H1 (cell line): Measurements from ENCODE around the gene XYLB. TPM values are rescaled to one million over a fixed set of nuclear protein-coding genes. Genes with fewer than 3 reads are reported as not detected.

Source experiments
- CTCF ChIA-PET: fragments of 300-600 bp; sonication (Branson Sonifier 250); formaldehyde crosslinking; loops from one replicate; lab custom pipeline; 2021; ENCODE audit not compliant: partially characterized antibody; lab: Charles Lee
- POLR2A ChIA-PET: fragments of 300-600 bp; sonication (Branson Sonifier 250); formaldehyde crosslinking; loops from one replicate; lab custom pipeline; 2021; ENCODE audit warnings: inconsistent platforms; ENCODE audit not compliant: partially characterized antibody; lab: Charles Lee
- DNase-seq, 2 experiments: peaks; one replicate each; pipeline versions ENCODE4 v3.0.0 to v3.0.0-alpha.2; 2010 to 2022; ENCODE audit warnings: low spot score in 2 of 2, low read depth in 1 of 2, mixed read lengths in 1 of 2
- FAIRE-seq: peaks from 2 replicates; lab custom pipeline; 2011; peaks lifted over from hg19 to GRCh38; lab: Jason Lieb, UNC
- H2AFZ ChIP-seq: 2 replicates; pipeline ENCODE4 v1.8.1; 2012; ENCODE audit warnings: low read length, inconsistent platforms
- H2AK5ac ChIP-seq: 2 replicates; pipeline ENCODE4 v1.6.1; 2013; ENCODE audit warnings: low read depth, low read length
- H2BK120ac ChIP-seq: replicated peaks from 2 replicates; pipeline ENCODE3; 2013; ENCODE audit warnings: low read depth, low read length, inconsistent platforms
- H2BK12ac ChIP-seq: 2 replicates; pipeline ENCODE4 v1.6.1; 2013; ENCODE audit warnings: low read depth, low read length
- H2BK15ac ChIP-seq: 2 replicates; pipeline ENCODE4 v1.6.1; 2013; ENCODE audit warnings: low read length
- H2BK20ac ChIP-seq: 2 replicates; pipeline ENCODE4 v1.6.1; 2013; ENCODE audit warnings: low read length
- H2BK5ac ChIP-seq: 2 replicates; pipeline ENCODE4 v1.6.1; 2013; ENCODE audit warnings: low read depth, low read length
- H3K14ac ChIP-seq: 2 replicates; pipeline ENCODE4 v1.6.1; 2013; ENCODE audit warnings: inconsistent platforms; ENCODE audit not compliant: insufficient read length
- H3K18ac ChIP-seq: 2 replicates; pipeline ENCODE4 v1.6.1; 2013; ENCODE audit warnings: low read length; ENCODE audit errors: extremely low read depth
- H3K23ac ChIP-seq: 2 replicates; pipeline ENCODE4 v1.6.1; 2013; ENCODE audit warnings: inconsistent platforms; ENCODE audit not compliant: insufficient read length
- H3K23me2 ChIP-seq: 2 replicates; pipeline ENCODE4 v1.6.1; 2013; ENCODE audit warnings: low read depth, low read length
- H3K27ac ChIP-seq: 2 replicates; pipeline ENCODE4 v1.6.1; 2011; ENCODE audit warnings: low read depth, low read length, inconsistent platforms
- H3K27me3 ChIP-seq, 4 experiments: replicated peaks in 1 of 4; 1 replicate in 1 of 4; 2 replicates in 3 of 4; pipeline versions ENCODE4 v1.6.1 to v1.8.1; 2011 to 2013; ENCODE audit warnings: low read length in 3 of 4, mild to moderate bottlenecking in 3 of 4, inconsistent platforms in 2 of 4, mixed read lengths in 2 of 4, moderate library complexity in 1 of 4; ENCODE audit not compliant: control insufficient read depth in 3 of 4, insufficient read depth in 3 of 4; ENCODE audit errors: extremely low read depth in 1 of 4
- H3K36me3 ChIP-seq, 4 experiments: 2 replicates each; pipeline versions ENCODE4 v1.6.1 to v1.8.1; 2011 to 2013; ENCODE audit warnings: mild to moderate bottlenecking in 4 of 4, low read length in 3 of 4, moderate library complexity in 2 of 4, control low read depth in 1 of 4, inconsistent platforms in 1 of 4; ENCODE audit not compliant: insufficient read depth in 4 of 4, control insufficient read depth in 2 of 4
- H3K4ac ChIP-seq: replicated peaks from 2 replicates; pipeline ENCODE3; 2013; ENCODE audit warnings: low read length, low read depth, mixed read lengths, inconsistent platforms; ENCODE audit not compliant: insufficient read length
- H3K4me1 ChIP-seq, 4 experiments: replicated peaks in 1 of 4; 1 replicate in 1 of 4; 2 replicates in 3 of 4; pipeline versions ENCODE4 v1.6.1 to v1.8.1; 2011 to 2013; ENCODE audit warnings: low read length in 3 of 4, inconsistent platforms in 2 of 4, mixed read lengths in 1 of 4; ENCODE audit not compliant: insufficient read depth in 4 of 4, control insufficient read depth in 3 of 4
- H3K4me2 ChIP-seq, 2 experiments: 2 replicates each; pipeline versions ENCODE4 v1.6.1 to v1.8.1; 2011 to 2013; ENCODE audit warnings: low read depth in 2 of 2, low read length in 2 of 2, control low read depth in 1 of 2, inconsistent platforms in 1 of 2, mild to moderate bottlenecking in 1 of 2; ENCODE audit not compliant: insufficient read depth in 1 of 2
- H3K4me3 ChIP-seq, 4 experiments: fragments of 200-600, 300-600 bp in 1 of 4; sonication (generic), shearing (Covaris generic), sonication (Bioruptor Twin) in 1 of 4; 2 replicates each; pipeline versions ENCODE4 v1.5.1 to v1.8.1; 2011 to 2016; ENCODE audit warnings: low read length in 4 of 4, low read depth in 3 of 4, control low read depth in 2 of 4, inconsistent platforms in 2 of 4, mild to moderate bottlenecking in 2 of 4, mixed read lengths in 1 of 4, moderate library complexity in 1 of 4; ENCODE audit not compliant: insufficient read depth in 2 of 4; ENCODE audit errors: extremely low read depth in 1 of 4
- H3K56ac ChIP-seq: replicated peaks from 2 replicates; pipeline ENCODE3; 2013; ENCODE audit warnings: low read depth, mild to moderate bottlenecking, mixed read lengths, low read length, inconsistent platforms; ENCODE audit not compliant: insufficient read length
- H3K79me1 ChIP-seq: 2 replicates; pipeline ENCODE4 v1.6.1; 2013; ENCODE audit warnings: low read depth, low read length, control low read depth
- H3K79me2 ChIP-seq, 2 experiments: 2 replicates each; pipeline versions ENCODE4 v1.6.1 to v1.8.1; 2012 to 2013; ENCODE audit warnings: low read length in 2 of 2, mild to moderate bottlenecking in 2 of 2, inconsistent platforms in 1 of 2; ENCODE audit not compliant: insufficient read depth in 2 of 2, control insufficient read depth in 1 of 2
- H3K9ac ChIP-seq, 4 experiments: replicated peaks in 1 of 4; 1 replicate in 1 of 4; 2 replicates in 3 of 4; pipeline versions ENCODE4 v1.6.1 to v1.8.1; 2011 to 2013; ENCODE audit warnings: low read depth in 3 of 4, low read length in 3 of 4, control low read depth in 2 of 4, mild to moderate bottlenecking in 2 of 4, moderate library complexity in 2 of 4, inconsistent platforms in 1 of 4; ENCODE audit errors: extremely low read depth in 1 of 4
- H3K9me3 ChIP-seq, 2 experiments: 2 replicates each; pipeline versions ENCODE4 v1.6.1 to v1.8.1; 2012 to 2013; ENCODE audit warnings: mild to moderate bottlenecking in 2 of 2, moderate library complexity in 2 of 2, control low read depth in 1 of 2, inconsistent platforms in 1 of 2, low read depth in 1 of 2, low read length in 1 of 2, mixed read lengths in 1 of 2; ENCODE audit not compliant: insufficient read depth in 2 of 2
- H4K20me1 ChIP-seq, 2 experiments: replicated peaks in 1 of 2; 2 replicates each; pipeline versions ENCODE3 to v1.8.1; 2011 to 2013; ENCODE audit warnings: inconsistent platforms in 2 of 2, low read length in 2 of 2, mild to moderate bottlenecking in 1 of 2; ENCODE audit not compliant: insufficient read depth in 2 of 2, control insufficient read depth in 1 of 2
- H4K5ac ChIP-seq: 2 replicates; pipeline ENCODE4 v1.6.1; 2013; ENCODE audit warnings: low read length, low read depth, mixed read lengths, inconsistent platforms; ENCODE audit not compliant: insufficient read length
- H4K8ac ChIP-seq: 2 replicates; pipeline ENCODE4 v1.8.0; 2013; ENCODE audit warnings: mild to moderate bottlenecking, moderate library complexity, low read length, inconsistent platforms; ENCODE audit not compliant: insufficient read depth; ENCODE audit errors: extremely low read depth
- H4K91ac ChIP-seq: replicated peaks from 2 replicates; pipeline ENCODE3; 2013; ENCODE audit warnings: low read length, mixed read lengths, inconsistent platforms; ENCODE audit not compliant: insufficient read length
- EP300 ChIP-seq, 2 experiments: IDR thresholded peaks; 1 replicate in 1 of 2; 2 replicates in 1 of 2; pipeline ENCODE4 v1.6.1; 2011 to 2012; ENCODE audit warnings: low read depth in 2 of 2, low read length in 2 of 2, mild to moderate bottlenecking in 2 of 2, borderline replicate concordance in 1 of 2, inconsistent platforms in 1 of 2, moderate library complexity in 1 of 2
- FOSL1 ChIP-seq: IDR thresholded peaks from 2 replicates; pipeline ENCODE4 v1.6.1; 2011; ENCODE audit warnings: mild to moderate bottlenecking, low read depth, low read length, moderate library complexity; ENCODE audit not compliant: insufficient read depth
- POLR2A ChIP-seq, 2 experiments: IDR thresholded peaks; 1 replicate in 1 of 2; 2 replicates in 1 of 2; pipeline ENCODE4 v1.6.1; 2011; ENCODE audit warnings: low read depth in 2 of 2, low read length in 2 of 2, mild to moderate bottlenecking in 2 of 2; ENCODE audit errors: control extremely low read depth in 1 of 2
- RFX5 ChIP-seq: IDR thresholded peaks from 2 replicates; pipeline ENCODE4 v1.6.1; 2011; ENCODE audit warnings: low read depth, low read length, improper control_type of control experiment, borderline replicate concordance
- WGBS, 2 experiments: shearing (Covaris generic) in 1 of 2; methylation state at CpG; one replicate each; pipeline versions ENCODE4 v1.1.6 to v1.1.7; 2013 to 2015; ENCODE audit warnings: low lambda C conversion rate in 2 of 2, mixed read lengths in 2 of 2, inconsistent platforms in 1 of 2, low coverage in 1 of 2, missing lambda C conversion rate in 1 of 2; ENCODE audit not compliant: insufficient replicate concordance in 2 of 2, insufficient coverage in 1 of 2, insufficient read length in 1 of 2; ENCODE audit errors: extremely low coverage in 1 of 2, missing lambda C conversion rate in 1 of 2; 5-methylcytosine and 5-hydroxymethylcytosine counted together
- polyA plus RNA-seq, 7 experiments: library from polyadenylated mRNA; depleted of rRNA in 3 of 7; stranded (reverse) in 5 of 7; unstranded in 2 of 7; fragments of >200 nt in 5 of 7; fragments of 200-250 nt in 2 of 7; gene quantifications; 1 replicate in 5 of 7; 2 replicates in 1 of 7; 4 replicates in 1 of 7; pipeline versions ENCODE4 v1.2.1 to v1.2.3, GENCODE V29; 2011 to 2013; ENCODE audit warnings: missing spikeins in 2 of 7, mixed read lengths in 2 of 7
- total RNA-seq: library from RNA; stranded (reverse); fragmentation: NEBNext Ultra II Directional; extraction: Animal tissue kit (Norgen Biotek cat#: 25700); gene quantifications from 2 replicates; pipeline ENCODE4 v1.2.1, GENCODE V29; 2021

Gene XYLB
- total and polyA plus RNA-seq, 2 of the 8 experiments (the other 6 are each of a cell fraction or from before 2014, with no cell fraction given) = 1.7 to 5.5 TPM

- Histone ChIP-seq H3K23me2 (no peaks in the 10 kb centered on the region), H3K27ac (no peak overlapping the region), H2AK5ac (no peak overlapping the region), H3K23ac (no peak overlapping the region), H3K14ac (no peak overlapping the region), H3K36me3 (peaks cover 0 to 15% (median 1%) of the 10 kb centered on the region in 4 experiments; a peak in 3 of 8 replicates), H2BK15ac (no peak overlapping the region), H3K4ac (no peak overlapping the region), H4K5ac (no peak overlapping the region), H2BK5ac (no peak overlapping the region; the same call in 1 of the 2 replicates), H3K18ac (no peak overlapping the region), H2BK120ac (no peak overlapping the region), H3K4me3 (no peak overlapping the region), H3K4me1 (no peaks in the 10 kb centered on the region), H3K4me2 (no peak overlapping the region), H3K79me1 (no peaks in the 10 kb centered on the region), H2BK12ac (no peak overlapping the region), H4K91ac (no peak overlapping the region), H3K9ac (no peak overlapping the region), H4K8ac (no peak overlapping the region), H4K20me1 (no peaks in the 10 kb centered on the region), H2AFZ (no peak overlapping the region), H3K79me2 (no peaks in the 10 kb centered on the region), H3K9me3 (no peaks in the 10 kb centered on the region), H3K56ac (no peak overlapping the region), H3K27me3 (no peaks in the 10 kb centered on the region), H2BK20ac (no peak overlapping the region)
- ChIA-PET CTCF (interaction anchor here (0.9 to 3.3 kb wide), 7 partner anchors 9 to 81 kb away, joined by 3 to 13 read pairs (median 4); partner anchors contain the start of gene XYLB), POLR2A (no interaction called here)
- DNase-seq (no peak), FAIRE-seq (no peak)
- no peak for TF ChIP-seq FOSL1
- no peak for TF ChIP-seq RFX5
- no peak for TF ChIP-seq EP300 (IDR thresholded peaks at IDR 0.05; ENCODE audit: borderline replicate concordance in 1 of 2, low read depth in 2 of 2, low read length in 2 of 2)
- no peak for TF ChIP-seq POLR2A (IDR thresholded peaks at IDR 0.05; ENCODE audit: control extremely low read depth in 1 of 2, low read depth in 2 of 2, low read length in 2 of 2)
- WGBS, 2 experiments = 88% methylated on average over 7 of the region's 7 CpGs; no CpG with 5 or more reads in 1 of the 2 experiments
Observed at GRCh38 chr3:38379201-38379770, 32.7 kb downstream of the XYLB start.
